NCI-H1436 treated with DMSO at 0.1 percent for 48 hours (cell line): Measurements from ENCODE around the gene NWD2.

Experiments used
- DNase-seq: peaks from one replicate; lab custom pipeline; 2025; lab: John Stamatoyannopoulos, UW

Gene NWD2

GRCh38 chr4:37439809-37440474 lies 195.4 kb downstream of the NWD2 start:
- DNase-seq = no peak

GRCh38 chr4:37440501-37440900 lies 196.0 kb downstream of the NWD2 start:
- no peak for DNase-seq

GRCh38 chr4:37441231-37442061 lies 196.9 kb downstream of the NWD2 start:
- DNase-seq = no peak

GRCh38 chr4:37442062-37442323 lies 197.4 kb downstream of the NWD2 start:
- DNase-seq = no peak

- DNase-seq = no peak
Measured at GRCh38 chr4:37443137-37443536, 198.6 kb downstream of the NWD2 start.

- no peak for DNase-seq
Measured at GRCh38 chr4:37445023-37445422, 200.5 kb downstream of the NWD2 start.

GRCh38 chr4:37446016-37446415 lies 201.5 kb downstream of the NWD2 start:
- DNase-seq = no peak

- no peak for DNase-seq
Measured at GRCh38 chr4:37447886-37448285, 203.3 kb downstream of the NWD2 start.

GRCh38 chr4:37450309-37450708 lies 205.8 kb downstream of the NWD2 start:
- no peak for DNase-seq

- DNase-seq = no peak
Measured at GRCh38 chr4:37450911-37451310, 206.4 kb downstream of the NWD2 start.

- DNase-seq = no peak
Measured at GRCh38 chr4:37451656-37452055, 207.1 kb downstream of the NWD2 start.

- no peak for DNase-seq
Measured at GRCh38 chr4:37452952-37453280, 208.4 kb downstream of the NWD2 start.

GRCh38 chr4:37453281-37453998 lies 208.9 kb downstream of the NWD2 start:
- DNase-seq = no peak

GRCh38 chr4:37453999-37454800 lies 209.7 kb downstream of the NWD2 start:
- DNase-seq = no peak

- no peak for DNase-seq
Measured at GRCh38 chr4:37455301-37456131, 211.0 kb downstream of the NWD2 start.

GRCh38 chr4:37461801-37462200 lies 217.3 kb downstream of the NWD2 start:
- no peak for DNase-seq

- no peak for DNase-seq
Measured at GRCh38 chr4:37463033-37463856, 218.7 kb downstream of the NWD2 start.

GRCh38 chr4:37464373-37465128 lies 220.0 kb downstream of the NWD2 start:
- no peak for DNase-seq

GRCh38 chr4:37465296-37465695 lies 220.8 kb downstream of the NWD2 start:
- DNase-seq = no peak

GRCh38 chr4:37465845-37466244 lies 221.3 kb downstream of the NWD2 start:
- no peak for DNase-seq
